A204.1 (cell line): ENCODE data around the gene DOCK2.
"Not testable (repeated sequence)": the region's sequence is repeated elsewhere in the genome, so short reads cannot be mapped to it uniquely, and the experiment has no call there.

Experiments used
- FAIRE-seq: peaks from 2 replicates; lab custom pipeline; 2012; peaks lifted over from hg19 to GRCh38; lab: Jason Lieb, UNC

Gene DOCK2

GRCh38 chr5:169721771-169722170 lies 84.7 kb downstream of the DOCK2 start:
- no peak for FAIRE-seq

- FAIRE-seq = no peak
Observed at GRCh38 chr5:169723103-169723831, 86.2 kb downstream of the DOCK2 start.

GRCh38 chr5:169724303-169725087 lies 87.4 kb downstream of the DOCK2 start:
- FAIRE-seq = no peak

GRCh38 chr5:169725665-169726064 lies 88.6 kb downstream of the DOCK2 start:
- not testable (repeated sequence) for FAIRE-seq

- FAIRE-seq = no peak
Observed at GRCh38 chr5:169728418-169728817, 91.3 kb downstream of the DOCK2 start.

GRCh38 chr5:169731221-169731620 lies 94.1 kb downstream of the DOCK2 start:
- no peak for FAIRE-seq

- FAIRE-seq = no peak
Observed at GRCh38 chr5:169732841-169733240, 95.8 kb downstream of the DOCK2 start.

GRCh38 chr5:169735913-169736312 lies 98.8 kb downstream of the DOCK2 start:
- no peak for FAIRE-seq

- no peak for FAIRE-seq
Observed at GRCh38 chr5:169736653-169737052, 99.6 kb downstream of the DOCK2 start.

GRCh38 chr5:169740435-169740834 lies 103.4 kb downstream of the DOCK2 start:
- FAIRE-seq = no peak

GRCh38 chr5:169742771-169743296 lies 105.8 kb downstream of the DOCK2 start:
- FAIRE-seq = no peak

GRCh38 chr5:169744336-169744735 lies 107.3 kb downstream of the DOCK2 start:
- no peak for FAIRE-seq

- FAIRE-seq = no peak
Observed at GRCh38 chr5:169745441-169746146, 108.5 kb downstream of the DOCK2 start.

GRCh38 chr5:169746147-169746694 lies 109.1 kb downstream of the DOCK2 start:
- FAIRE-seq = no peak

GRCh38 chr5:169748174-169748573 lies 111.1 kb downstream of the DOCK2 start:
- FAIRE-seq = no peak

GRCh38 chr5:169749295-169749694 lies 112.2 kb downstream of the DOCK2 start:
- no peak for FAIRE-seq

- FAIRE-seq = no peak
Observed at GRCh38 chr5:169751490-169751889, 114.4 kb downstream of the DOCK2 start.

GRCh38 chr5:169752566-169752965 lies 115.5 kb downstream of the DOCK2 start:
- FAIRE-seq = not testable (repeated sequence)

GRCh38 chr5:169753795-169754194 lies 116.7 kb downstream of the DOCK2 start:
- no peak for FAIRE-seq

- FAIRE-seq = no peak
Observed at GRCh38 chr5:169754737-169755136, 117.7 kb downstream of the DOCK2 start.

GRCh38 chr5:169756071-169756765 lies 119.1 kb downstream of the DOCK2 start:
- no peak for FAIRE-seq

GRCh38 chr5:169757016-169757415 lies 119.9 kb downstream of the DOCK2 start:
- no peak for FAIRE-seq
